Measurements from ENCODE around the gene GNAT3.

The GNAT3 gene

GRCh38 chr7:80499350-80499953 is 12.4 kb downstream of the GNAT3 start:
- peak; percentile 7 for DNase-seq (ENCODE audit: low spot score)

DNA sequence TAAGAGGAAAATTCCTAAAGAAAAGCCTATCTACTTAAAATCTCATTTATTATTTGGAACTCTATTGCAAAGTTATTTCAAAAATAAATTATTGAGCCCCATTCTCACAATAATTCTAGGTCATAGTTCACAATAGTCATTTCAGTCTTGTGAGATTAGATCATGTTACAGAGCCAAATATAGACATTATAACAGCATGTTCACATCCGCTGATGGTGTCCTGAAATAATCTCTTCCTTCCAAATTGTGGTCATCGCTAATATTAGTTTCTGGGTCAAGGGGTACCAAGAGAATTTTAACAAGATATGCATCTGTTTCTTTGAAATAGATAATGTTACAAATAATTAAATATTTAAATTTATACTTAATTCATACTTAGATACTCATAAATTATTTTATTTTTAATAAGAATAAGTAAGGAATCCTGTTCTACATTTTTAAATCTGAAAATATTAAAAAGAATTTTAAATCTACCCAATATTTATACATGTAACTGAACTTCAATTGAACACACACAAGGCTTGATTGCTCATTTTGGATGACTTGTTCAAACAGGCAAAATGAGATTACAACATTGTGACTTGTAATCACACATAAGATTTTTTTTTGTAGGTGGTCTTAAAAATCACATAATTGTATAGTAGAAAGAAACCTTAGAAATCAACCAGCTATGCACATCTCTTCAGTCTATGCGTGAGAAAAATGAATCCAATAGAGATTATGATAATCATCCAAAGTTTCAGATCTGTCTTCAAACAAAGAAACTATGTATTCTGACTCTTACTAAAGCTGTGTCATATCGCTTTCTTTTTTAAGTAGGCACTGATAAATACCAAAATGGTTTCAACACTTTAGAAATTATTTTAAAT is 13.1 kb downstream of the GNAT3 start:
- DNase-seq (ENCODE audit: low spot score) = no peak

GRCh38 chr7:80496586-80496985 is 15.3 kb downstream of the GNAT3 start:
- no peak for DNase-seq (ENCODE audit: low spot score)

GRCh38 chr7:80493121-80493849 is 18.6 kb downstream of the GNAT3 start:
- no peak for DNase-seq (ENCODE audit: low spot score)

DNA sequence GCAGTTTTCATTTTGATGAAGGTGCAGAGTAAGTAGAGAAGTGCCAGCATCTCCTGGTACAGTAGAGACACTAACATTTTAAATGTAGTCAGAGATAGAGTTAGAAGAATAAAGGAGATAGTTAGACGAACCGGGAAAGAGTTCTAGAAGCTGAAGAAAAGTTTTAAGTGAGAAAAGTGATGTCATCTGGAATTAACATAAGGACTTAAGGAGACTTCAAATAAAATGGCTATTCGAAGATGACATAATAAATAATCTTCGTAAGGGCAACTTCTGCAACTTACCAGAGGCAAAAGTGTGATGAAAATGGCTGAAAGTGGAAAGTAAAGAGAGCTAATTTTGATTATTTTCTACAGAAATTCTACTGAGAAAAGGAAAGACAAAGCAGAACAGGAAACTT is 20.4 kb downstream of the GNAT3 start:
- no peak for DNase-seq (ENCODE audit: low spot score)

- DNase-seq (ENCODE audit: low spot score) = no peak
These were observed 23.0 kb downstream of the GNAT3 start for GRCh38 chr7:80488851-80489370.

DNA sequence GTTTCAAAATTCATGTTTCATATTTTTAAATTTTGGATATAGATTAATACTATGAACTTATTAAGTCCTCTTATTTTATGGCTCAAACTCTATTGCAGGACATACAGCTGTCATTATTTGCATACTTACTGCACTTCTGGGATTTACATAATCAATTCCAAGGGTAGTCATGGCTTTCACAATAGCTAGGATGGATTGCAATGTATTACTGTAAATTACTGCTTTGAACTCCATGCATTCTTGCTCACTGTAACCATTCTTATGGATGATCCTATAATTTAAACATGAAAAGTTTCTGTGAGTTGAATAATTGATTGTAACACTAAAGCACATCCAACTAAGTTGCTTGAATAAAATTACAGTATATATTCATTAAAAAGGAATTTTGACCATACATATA is 23.5 kb downstream of the GNAT3 start:
- no peak for DNase-seq (ENCODE audit: low spot score)

- no peak for DNase-seq (ENCODE audit: low spot score)
These were observed 26.1 kb downstream of the GNAT3 start for GRCh38 chr7:80485721-80486120.

- no peak for DNase-seq (ENCODE audit: low spot score)
These were observed 28.9 kb downstream of the GNAT3 start for GRCh38 chr7:80482950-80483349.

GRCh38 chr7:80481196-80481884 is 30.5 kb downstream of the GNAT3 start:
- no peak for DNase-seq (ENCODE audit: low spot score)

GRCh38 chr7:80480566-80480965 is 31.3 kb downstream of the GNAT3 start:
- DNase-seq (ENCODE audit: low spot score) = no peak

DNA sequence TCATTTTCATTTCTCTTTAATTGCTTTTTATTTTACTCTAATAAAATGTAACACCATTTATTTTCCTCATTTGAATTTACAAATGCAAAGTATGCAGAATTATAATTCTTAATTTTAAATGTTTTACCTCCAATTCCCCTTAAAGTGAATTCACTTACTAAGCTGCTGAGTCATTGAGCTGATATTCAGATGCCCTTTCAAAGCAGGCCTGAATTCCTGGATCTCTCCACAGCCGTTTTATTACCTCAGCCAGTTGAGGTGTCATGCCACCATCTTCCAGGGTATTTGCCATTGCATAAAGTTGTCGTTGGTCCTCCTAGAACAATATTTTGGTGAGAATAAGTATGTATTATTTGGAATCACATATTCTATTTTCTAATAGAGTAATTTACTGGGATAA is 33.2 kb downstream of the GNAT3 start:
- DNase-seq (ENCODE audit: low spot score) = peak; percentile 16

DNA sequence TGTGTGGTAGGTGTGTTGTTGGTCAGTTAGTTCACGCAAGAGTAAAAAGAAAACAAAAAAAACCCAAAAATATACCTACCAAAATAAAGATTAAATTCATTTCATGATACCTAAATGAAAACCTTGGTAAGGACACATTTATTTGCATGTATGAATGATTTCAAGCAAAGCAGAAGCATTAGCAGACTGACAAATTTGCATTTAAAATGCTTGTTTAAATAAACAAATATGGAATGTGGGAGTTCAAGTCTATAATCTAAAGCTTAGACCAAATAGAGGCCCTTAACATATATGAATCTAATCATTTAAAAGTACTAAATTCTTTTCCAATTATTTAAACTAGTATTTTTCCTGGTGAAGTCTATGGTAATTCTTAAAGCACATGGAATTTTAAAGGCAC is 35.8 kb downstream of the GNAT3 start:
- no peak for DNase-seq (ENCODE audit: low spot score)

DNA sequence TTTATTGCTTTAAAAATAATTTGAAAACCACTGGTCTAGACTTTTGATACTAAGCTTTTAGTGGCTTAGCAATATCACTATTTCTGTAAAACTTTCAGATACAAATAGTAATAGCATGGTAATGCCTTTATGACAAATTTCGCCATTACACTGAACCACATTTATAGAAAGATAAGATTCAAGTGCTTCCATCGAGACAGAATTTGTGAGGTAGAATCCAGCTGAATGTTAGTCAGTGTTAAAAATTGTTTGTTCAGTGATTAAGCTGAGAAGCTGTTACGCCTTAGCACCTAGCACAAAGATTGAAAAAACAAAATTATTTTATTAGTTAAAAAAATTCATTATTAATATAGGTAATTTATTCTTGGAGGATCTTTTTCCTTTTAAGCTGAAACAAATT is 36.5 kb downstream of the GNAT3 start:
- DNase-seq (ENCODE audit: low spot score) = no peak

DNA sequence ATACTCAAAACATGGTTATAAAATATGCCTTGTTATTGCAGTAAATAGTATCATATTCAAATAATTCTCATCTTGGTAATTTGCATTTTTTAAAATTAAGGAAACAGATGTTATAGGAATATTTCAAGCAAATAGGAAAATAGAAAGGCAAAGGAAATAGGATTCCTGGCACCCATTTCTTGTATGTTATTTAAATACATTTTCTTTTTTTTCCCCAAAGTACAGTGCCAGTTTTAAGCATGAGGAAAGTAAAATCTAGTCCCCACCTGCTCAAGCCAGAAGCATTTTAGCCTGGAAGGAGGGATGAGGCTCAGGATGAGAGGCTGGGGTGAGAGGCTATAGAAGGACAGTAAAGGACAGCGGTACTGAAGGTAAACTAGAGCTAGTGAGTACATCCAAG is 38.1 kb downstream of the GNAT3 start:
- no peak for DNase-seq (ENCODE audit: low spot score)

DNA sequence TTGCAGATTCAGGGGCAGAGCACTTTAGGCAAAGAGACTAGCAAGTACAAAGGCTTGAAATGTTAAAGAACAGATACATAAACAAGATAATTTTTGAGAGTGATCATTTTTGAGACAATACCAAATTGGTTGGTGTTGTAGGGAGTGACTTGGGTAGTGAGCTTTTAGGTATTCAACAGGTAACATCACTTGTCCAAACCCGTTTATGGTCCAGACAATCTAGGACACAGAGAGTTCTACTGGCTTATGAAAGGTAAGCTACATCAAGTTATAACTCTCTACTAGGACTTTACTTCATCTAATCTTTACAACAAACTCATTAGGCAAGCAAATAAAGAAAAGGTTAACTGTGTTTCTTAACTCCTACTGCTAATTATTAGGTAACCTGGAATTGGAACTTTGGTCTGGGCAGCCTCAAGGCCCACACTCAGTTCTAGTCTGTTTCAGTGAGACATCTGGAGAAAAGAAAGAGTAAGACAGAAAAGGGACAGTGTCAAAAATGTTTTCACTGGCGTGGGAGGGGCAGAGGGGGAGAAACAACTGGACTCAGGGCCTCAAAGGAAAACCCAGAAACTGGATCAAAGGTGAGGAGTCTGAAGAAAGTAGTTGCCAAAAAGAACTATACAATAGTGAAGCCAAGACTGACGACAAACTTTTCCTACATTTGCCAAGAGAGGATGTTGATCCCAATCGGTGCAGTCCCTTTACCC is 39.2 kb downstream of the GNAT3 start:
- DNase-seq (ENCODE audit: low spot score) = no peak

GRCh38 chr7:80468931-80469714 is 42.7 kb downstream of the GNAT3 start:
- DNase-seq (ENCODE audit: low spot score) = no peak

DNA sequence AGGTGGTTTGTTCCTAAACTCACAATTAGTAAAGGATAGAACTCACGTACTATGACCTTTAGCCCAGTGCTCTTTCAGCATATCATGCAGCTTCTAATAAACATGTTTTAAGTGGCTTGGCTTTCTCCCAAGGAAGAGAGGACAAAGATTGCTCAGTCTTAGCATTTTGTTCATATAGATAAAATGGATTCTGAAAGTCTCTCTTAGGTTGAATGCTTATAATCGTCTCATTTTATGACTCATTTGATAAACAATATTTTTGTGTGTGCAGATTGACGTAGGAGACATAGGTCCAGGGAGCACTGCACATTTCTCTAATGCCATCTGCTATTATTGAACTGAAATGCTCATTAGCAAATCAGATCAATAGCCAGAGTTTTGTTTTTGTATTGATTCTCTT is 44.8 kb downstream of the GNAT3 start:
- no peak for DNase-seq (ENCODE audit: low spot score)

DNA sequence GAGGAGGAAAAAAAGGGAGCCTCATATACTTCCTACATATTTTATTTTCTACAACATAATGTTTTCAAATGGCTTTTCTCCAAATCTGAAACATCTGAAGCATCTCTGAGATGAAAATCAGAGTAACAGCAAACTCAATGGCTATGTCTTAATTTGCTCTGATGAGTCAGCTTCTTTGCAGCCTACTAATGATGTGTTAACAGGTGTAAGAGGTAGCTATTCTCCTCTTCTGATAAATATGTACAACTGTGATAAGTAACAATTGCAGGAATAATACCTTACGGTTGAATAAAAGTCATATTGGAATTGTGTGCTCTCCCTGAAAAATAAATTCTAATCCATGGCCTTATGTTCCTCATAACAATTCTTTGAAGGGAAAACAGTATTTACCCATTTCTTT is 45.2 kb downstream of the GNAT3 start:
- DNase-seq (ENCODE audit: low spot score) = no peak

DNA sequence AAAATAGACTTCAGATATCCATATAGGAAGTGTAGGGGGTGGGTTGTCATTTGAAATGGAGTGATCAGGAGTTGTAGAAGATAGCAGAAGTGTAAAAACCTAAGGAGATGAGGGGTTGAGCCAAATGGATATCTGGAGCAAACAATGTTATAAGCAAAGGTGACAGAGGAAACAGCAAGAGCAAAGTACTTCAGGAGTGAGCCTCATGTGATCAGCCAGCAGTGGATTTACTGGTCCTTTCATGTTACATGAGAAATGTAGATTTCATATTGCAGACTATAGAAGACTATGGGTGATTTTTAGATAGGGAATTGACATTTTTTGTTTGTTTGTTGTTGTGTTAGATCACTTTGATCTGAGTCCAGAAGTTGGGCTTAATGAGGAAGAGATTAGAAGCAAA is 47.7 kb downstream of the GNAT3 start:
- no peak for DNase-seq (ENCODE audit: low spot score)

All from AG08396 (cell line).